ENCODE results near the gene SERINC2.
"Not testable (repeated sequence)": the region's sequence is repeated elsewhere in the genome, so short reads cannot be mapped to it uniquely, and the experiment has no call there.

SERINC2 gene

GRCh38 chr1:31435471-31436409 lies 22.7 kb downstream of the SERINC2 start:
- no peak for DNase-seq

DNA sequence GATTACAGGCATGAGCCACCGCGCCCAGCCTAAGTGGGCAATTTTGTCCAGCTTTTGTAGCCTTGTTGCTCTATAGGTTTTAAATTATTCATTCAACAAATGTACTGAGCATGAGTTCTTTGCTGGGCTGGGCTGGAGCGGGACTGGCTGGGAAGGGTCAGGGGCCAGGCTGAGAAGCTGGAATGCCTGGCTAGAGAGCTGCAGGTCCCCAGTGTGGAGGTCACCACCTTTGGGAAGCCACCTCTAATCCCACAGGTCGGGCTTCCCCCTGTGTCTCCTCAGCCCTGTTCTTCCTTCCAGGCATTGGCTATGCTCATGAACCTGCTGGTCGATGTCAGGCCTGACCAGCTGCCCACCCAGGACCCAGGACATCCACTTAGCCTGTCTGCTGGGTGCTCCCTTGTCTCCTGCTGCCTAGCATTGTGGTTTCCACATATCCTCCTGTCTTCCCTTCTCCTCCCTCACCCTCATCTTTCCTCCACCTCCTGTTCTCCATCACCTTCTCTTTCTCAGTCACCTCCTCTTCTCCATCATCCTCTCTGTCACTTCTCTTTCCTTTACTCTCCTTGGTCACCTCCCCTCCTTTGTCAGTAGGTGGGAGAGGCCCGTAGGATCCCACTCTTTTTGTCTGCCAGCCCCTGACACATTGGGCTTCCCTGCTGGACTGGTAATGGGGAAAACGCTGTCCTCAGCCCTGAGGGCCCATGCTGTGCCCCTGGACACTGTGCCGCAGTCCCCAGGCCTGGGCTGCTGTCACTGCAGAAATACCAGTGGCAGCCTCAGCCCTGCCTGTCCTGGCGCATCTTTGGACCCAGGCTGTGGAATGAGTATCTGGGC lies 23.8 kb downstream of the SERINC2 start:
- DNase-seq = no peak

- no peak for DNase-seq
Observed at GRCh38 chr1:31437433-31438037, 24.5 kb downstream of the SERINC2 start.

DNA sequence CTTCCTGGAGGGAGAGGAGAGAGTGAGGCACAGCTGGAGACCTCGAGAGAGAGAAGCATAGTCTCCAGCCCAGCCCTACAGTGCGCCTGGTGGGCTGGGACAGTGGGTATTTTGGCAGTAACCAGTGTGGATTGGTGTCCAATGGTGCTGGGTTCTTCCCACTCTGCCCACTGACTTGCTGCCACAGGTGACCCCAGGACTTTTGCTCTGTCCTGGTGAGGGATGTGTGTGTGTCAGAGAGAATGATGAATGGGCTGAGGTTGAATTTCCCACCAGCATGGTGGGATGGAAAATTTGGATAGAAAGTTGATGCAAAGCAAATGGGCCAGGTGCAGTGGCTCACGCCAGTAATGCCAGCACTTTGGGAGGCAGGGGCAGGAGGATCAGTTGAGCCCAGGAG lies 26.3 kb downstream of the SERINC2 start:
- no peak for DNase-seq

DNA sequence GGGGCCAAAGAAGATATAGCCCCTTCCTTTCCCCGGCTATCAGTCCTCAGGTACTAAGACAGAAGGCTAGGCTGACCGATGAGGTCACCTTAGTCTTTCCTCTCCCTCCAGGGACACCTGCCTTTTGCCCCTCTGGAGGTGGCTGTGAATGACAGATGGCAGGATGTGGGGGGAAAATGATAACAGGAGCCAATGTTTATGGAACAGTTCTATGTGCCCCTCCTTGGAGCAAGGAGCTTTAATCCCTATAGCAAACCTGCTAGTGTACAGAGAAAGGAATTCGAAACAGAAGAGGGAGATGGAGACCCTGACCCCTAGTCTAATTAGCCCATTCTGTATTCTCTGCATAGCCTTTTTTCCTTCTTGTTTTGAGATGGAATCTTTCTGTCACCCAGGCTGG lies 28.1 kb downstream of the SERINC2 start:
- DNase-seq = no peak

- DNase-seq = no peak
Observed at GRCh38 chr1:31441558-31441957, 28.5 kb downstream of the SERINC2 start.

DNA sequence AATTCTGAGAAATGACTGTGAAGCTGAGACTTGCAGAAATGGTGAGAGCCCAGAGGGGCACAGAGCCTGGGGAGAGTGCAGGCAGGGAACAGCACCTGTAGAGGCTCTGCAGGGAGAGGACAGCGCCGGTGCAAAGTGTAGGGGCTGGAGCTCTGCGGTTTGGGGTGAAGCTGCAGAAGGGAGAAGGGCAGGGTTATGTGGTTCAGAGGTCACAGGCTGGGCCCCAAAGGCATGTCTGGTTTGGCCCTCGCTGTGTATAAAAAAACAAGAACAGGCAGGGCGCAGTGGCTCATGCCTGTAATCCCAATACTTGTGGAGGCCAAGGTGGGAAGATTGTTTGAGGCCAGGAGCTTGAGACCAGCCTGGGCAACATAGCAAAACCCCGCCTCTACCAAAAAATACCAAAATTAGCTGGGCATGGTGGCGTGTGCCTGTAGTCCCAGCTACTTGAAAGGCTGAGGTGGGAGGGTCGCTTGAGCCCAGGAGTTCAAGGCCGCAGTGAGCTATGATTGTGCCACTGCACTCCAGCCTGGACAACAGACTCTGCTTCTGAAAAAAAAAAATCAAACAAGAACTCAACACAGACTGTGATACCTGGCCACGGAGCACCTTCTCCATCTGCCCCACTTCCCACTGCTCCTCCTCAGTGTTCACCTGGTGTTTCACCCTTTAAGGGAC lies 29.1 kb downstream of the SERINC2 start:
- DNase-seq = no peak

DNA sequence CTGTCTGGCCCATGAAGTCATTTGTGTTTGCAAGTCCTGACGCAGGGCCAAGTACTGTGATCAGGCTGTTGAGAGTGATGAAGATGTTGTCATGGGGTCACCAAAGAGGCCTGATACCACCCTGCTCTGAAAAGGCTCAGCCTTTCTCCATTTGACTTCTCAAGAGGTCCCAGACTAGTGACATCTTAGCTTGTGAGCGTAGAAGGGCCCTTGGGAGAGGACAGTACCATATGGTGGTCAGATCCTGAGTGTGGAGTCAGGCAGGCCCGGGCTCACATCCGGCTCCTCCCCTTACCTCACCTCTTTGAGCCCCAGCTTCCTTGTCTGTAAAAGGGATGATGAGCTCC lies 29.6 kb downstream of the SERINC2 start:
- no peak for DNase-seq

DNA sequence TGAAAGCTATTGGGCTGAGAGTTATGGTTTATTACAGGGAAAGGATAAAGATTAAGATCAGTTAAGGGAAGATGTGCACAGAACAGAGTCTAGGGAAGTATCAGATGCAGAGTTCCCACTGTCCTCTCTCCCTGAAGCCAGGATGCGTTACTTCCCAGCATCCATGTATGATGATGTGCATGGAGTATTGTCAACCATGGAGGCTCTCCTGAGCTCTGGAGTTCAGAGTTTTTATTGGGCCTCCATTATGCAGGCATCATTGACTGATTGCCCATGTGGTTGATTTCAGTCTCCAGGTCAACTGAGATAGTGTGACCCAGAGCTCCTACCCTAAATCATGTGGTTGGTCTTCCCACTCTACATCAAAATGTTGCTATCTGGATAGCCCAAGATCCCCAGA lies 30.7 kb downstream of the SERINC2 start:
- no peak for DNase-seq

DNA sequence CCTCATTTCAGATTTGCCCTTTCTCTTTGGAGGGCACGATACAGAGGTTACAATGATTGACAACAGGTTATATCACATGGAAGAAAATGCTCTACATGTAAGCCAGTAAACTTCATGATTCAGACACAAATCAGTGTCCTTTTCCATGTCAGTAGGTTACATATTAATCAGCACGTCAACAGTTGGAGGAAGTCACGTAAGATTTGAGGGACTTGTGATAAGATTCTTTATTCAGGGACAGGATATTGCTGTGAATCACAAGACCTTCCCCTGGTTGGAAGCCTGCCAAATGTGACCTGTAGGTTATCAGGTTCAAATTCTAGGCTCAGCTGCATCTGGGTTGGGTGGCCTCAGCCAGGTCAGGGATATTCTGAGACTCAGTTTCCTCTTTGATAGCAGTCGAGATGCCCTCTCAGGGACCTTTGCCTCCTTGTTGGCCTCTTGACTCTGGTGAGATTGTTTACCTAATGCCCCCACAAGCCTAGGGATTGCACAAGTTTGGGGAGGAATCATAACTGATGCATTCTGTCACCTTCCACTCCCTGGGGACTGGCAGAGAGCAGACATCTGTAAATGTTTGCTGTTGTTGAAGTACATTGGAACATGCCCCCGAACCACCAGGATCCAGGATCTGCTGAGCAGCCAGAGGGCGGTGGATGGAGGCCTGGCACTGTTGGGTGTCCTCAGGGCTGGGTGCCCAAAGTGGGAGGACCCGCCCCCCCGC lies 31.9 kb downstream of the SERINC2 start:
- no peak for DNase-seq

- no peak for DNase-seq
Observed at GRCh38 chr1:31445951-31446350, 32.9 kb downstream of the SERINC2 start.

- no peak for DNase-seq
Observed at GRCh38 chr1:31447210-31447609, 34.2 kb downstream of the SERINC2 start.

DNA sequence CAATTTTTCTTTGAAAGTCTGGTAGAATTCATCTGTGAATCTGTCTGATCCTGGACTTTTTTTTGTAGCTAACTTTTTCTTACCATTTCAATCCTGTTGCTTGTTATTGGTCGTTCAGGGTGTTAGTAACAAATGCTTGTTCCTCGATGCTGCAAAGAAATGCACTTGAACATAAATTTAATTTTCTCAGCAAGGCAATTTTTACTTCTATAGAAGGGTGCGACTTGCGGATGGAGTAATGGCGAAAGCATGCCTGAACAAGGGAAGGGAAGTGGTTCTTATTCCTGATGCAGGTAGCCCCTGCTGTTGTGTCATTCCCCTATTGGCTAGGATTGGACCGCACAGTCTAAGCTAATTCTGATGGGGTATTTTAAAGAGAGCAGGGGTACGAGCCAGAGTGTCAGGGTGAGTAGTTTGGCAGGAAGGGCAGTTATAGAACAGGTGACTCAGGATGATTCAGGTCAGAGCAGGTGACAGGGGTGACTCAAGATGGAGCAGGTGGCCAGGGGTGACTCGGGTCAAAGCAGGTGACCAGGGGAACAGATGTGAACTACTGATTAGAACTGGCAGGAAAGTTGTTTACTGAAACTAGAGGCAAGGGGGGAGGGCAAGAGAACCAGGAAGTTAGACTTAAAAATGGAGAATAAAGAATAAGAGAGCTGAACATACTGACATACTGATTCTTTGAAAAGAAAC lies 40.5 kb downstream of the SERINC2 start:
- no peak for DNase-seq

GRCh38 chr1:31458287-31458896 lies 45.4 kb downstream of the SERINC2 start:
- DNase-seq = no peak

DNA sequence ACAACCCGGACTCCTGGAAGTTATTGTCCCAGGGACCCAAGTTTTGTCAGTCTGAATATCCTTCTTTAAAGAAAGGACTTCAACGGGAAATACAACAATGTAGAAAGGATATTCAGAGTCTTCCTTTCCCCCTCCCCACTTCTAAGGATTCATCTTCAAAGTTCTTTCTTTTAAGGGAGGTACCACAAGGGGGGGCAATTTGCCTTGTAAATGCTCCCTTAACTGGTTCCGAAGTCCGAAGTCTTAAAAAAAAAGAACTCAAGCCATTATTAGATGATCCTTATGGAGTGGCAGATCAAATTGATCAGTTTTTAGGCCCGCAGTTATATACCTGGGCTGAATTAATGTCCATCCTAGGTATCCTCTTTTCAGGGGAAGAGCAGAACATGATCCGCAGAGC lies 47.0 kb downstream of the SERINC2 start:
- no peak for DNase-seq

GRCh38 chr1:31467005-31467674 lies 54.1 kb downstream of the SERINC2 start:
- no peak for DNase-seq

DNA sequence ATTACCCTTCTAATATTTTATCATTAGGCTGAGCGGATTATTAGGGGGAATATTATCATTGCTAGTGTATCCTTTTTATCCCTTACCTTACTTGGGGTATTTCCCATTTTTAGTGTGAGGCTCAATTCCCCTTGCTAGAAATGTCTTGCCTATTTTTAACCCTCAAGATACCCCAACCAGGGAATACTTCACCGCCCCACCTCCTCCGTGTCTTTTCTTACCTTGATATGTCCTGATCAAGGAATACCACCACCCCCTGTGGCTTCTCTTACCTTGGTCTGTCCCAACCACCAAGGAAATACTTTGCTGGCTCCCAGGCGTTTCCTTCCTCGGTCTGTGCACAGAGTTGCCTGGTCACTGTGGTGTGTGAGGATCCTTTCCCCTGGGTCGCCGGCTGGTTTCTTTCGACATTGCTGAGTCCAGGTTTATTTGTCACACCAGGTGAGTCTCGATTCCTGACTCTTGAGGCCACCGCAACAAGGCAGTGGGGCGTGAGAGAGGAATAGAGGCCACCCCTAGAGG lies 57.8 kb downstream of the SERINC2 start:
- DNase-seq = no peak

DNA sequence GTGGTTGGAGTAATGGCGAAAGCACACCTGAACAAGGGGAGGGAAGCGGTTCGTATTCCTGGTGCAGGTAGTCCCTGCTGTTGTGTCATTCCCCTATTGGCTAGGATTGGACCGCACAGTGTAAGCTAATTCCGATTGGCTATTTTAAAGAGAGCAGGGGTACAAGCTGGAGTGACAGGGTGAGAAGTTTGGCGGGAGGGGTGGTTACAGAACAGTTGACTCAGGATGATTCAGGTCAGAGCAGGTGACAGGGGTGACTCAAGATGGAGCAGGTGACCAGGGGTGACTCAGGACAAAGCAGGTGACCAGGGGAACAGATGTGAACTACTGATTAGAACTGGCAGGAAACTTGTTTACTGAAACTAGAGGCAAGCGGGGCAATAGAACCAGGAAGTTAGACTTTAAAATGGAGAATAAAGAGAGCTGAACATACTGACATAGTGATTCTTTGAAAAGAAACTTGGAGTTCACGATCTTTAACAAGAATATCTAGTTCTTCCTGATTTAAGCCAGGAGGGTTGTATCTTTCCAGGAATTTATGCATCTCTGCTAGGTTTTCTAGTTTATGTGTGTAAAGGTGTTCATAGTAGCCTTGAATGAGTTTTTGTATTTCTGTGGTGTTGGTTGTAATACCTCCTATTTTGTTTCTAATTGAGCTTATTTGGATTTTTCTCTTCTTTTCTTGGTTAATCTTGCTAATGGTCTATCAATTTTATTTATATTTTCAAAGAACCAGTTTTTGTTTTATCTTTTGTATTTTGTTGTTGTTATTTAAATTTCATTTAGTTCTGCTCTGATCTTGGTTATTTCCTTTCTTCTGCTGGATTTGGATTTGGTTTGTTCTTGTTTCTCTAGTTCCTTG lies 58.7 kb downstream of the SERINC2 start:
- not testable (repeated sequence) for DNase-seq

GRCh38 chr1:31472314-31472651 lies 59.3 kb downstream of the SERINC2 start:
- DNase-seq = not testable (repeated sequence)
